IMR-90 (cell line): ENCODE data around the gene ABCF1.

Experiments used
- BHLHE40 ChIP-seq: fragments of 150-350 bp; IDR thresholded peaks from 2 replicates; pipeline ENCODE4 v1.6.1; 2016; ENCODE audit warnings: mild to moderate bottlenecking, low read depth, low read length
- CEBPB ChIP-seq: IDR thresholded peaks from 2 replicates; pipeline ENCODE4 v1.6.1; 2012; ENCODE audit warnings: low read depth, low read length, improper control_type of control experiment
- CTCF ChIP-seq: conservative IDR thresholded peaks from 2 replicates; pipeline ENCODE4 v1.5.1; 2012; ENCODE audit warnings: mild to moderate bottlenecking, low read depth, low read length, improper control_type of control experiment
- FOS ChIP-seq: fragments of 150-350 bp; IDR thresholded peaks from 2 replicates; pipeline ENCODE4 v1.6.1; 2016; ENCODE audit warnings: low read depth, low read length
- MAFK ChIP-seq: IDR thresholded peaks from 2 replicates; pipeline ENCODE4 v1.6.1; 2012; ENCODE audit warnings: low read depth, low read length, improper control_type of control experiment
- MAZ ChIP-seq: IDR thresholded peaks from 2 replicates; pipeline ENCODE4 v1.6.1; 2012; ENCODE audit warnings: low read depth, mild to moderate bottlenecking, low read length, improper control_type of control experiment, moderate library complexity, borderline replicate concordance
- MXI1 ChIP-seq: IDR thresholded peaks from 2 replicates; pipeline ENCODE4 v1.6.1; 2012; ENCODE audit warnings: low read depth, mild to moderate bottlenecking, low read length, moderate library complexity, borderline replicate concordance
- NFE2L2 ChIP-seq: fragments of 150-350 bp; IDR thresholded peaks from 2 replicates; pipeline ENCODE4 v1.6.1; 2016; ENCODE audit warnings: low read depth, mild to moderate bottlenecking, low read length
- POLR2A ChIP-seq: IDR thresholded peaks from 2 replicates; pipeline ENCODE4 v1.6.1; 2012; ENCODE audit warnings: mild to moderate bottlenecking, low read depth, low read length
- RAD21 ChIP-seq: IDR thresholded peaks from 2 replicates; pipeline ENCODE4 v1.6.1; 2012; ENCODE audit warnings: low read length, improper control_type of control experiment
- RCOR1 ChIP-seq: IDR thresholded peaks from 2 replicates; pipeline ENCODE4 v1.6.1; 2012; ENCODE audit warnings: mild to moderate bottlenecking, low read length, improper control_type of control experiment; ENCODE audit not compliant: insufficient replicate concordance
- RFX5 ChIP-seq: IDR thresholded peaks from 2 replicates; pipeline ENCODE4 v1.8.0; 2012; ENCODE audit warnings: low read depth, mild to moderate bottlenecking, low read length, moderate library complexity
- SMC3 ChIP-seq: fragments of 150-350 bp; IDR thresholded peaks from 2 replicates; pipeline ENCODE4 v1.6.1; 2016; ENCODE audit warnings: low read depth, mild to moderate bottlenecking, antibody characterized with exemption, low read length, moderate library complexity
- USF2 ChIP-seq: fragments of 150-350 bp; IDR thresholded peaks from 2 replicates; pipeline ENCODE4 v1.6.1; 2017; ENCODE audit warnings: mild to moderate bottlenecking, antibody characterized with exemption, low read length, low read depth

GRCh38 chr6:30601815-30602641 is 30.8 kb downstream of the ABCF1 start:
- no peak for TF ChIP-seq CTCF
- TF ChIP-seq CEBPB = no peak
- TF ChIP-seq POLR2A = no peak
- no peak for TF ChIP-seq MAZ
- no peak for TF ChIP-seq USF2
- TF ChIP-seq BHLHE40 = no peak
- TF ChIP-seq SMC3 = no peak
- no peak for TF ChIP-seq RCOR1
- TF ChIP-seq MXI1 = no peak
- TF ChIP-seq RAD21 = no peak
- TF ChIP-seq MAFK = no peak
- no peak for TF ChIP-seq RFX5
- no peak for TF ChIP-seq NFE2L2
- TF ChIP-seq FOS = no peak
